DMS53 treated with DMSO at 0.1 percent for 48 hours (cell line): ENCODE data around the gene FBXW2.

Source experiments
- DNase-seq: peaks from one replicate; lab custom pipeline; 2025; ENCODE audit not compliant: unreplicated experiment; lab: John Stamatoyannopoulos, UW

FBXW2 gene

DNA sequence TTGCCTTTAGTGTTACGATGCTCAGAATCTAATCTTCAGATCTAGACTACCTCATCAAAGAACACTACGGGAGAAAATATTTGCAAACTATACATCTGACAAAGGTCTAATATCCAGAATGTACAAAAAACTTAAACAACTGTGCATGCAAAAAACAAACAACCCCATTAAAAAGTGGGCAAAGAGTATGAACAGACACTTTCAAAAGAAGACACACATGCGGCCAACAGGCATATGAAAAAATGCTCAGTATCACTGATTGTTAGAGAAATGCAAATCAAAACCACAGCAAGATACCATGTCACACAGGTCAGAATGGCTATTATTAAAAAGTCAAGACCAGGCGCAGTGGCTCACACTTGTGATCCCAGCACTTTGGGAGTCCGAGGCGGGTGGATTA, 47.9 kb downstream of the FBXW2 start:
- DNase-seq: no peak

DNA sequence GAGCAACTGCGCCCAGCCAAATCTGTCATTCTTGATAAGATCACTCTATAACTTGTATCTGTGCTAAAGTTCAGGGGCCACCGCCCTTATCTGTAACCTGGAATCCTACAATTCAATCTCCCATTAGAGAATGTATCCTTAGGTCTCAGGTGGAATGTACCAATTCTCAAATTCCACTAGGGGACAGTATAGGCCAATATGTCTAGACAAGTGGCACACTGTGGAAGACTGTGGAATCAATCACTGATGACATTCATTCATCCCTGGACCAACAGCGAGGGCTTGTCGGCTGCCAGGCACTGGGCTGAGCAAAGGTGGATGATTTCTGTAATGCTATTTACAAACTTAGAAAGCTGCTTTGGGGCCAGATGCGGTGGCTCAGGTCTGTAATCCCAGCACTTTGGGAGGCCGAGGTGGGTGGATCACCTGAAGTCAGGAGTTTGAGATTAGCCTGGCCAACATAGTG, 50.2 kb downstream of the FBXW2 start:
- DNase-seq: peak; percentile 47

DNA sequence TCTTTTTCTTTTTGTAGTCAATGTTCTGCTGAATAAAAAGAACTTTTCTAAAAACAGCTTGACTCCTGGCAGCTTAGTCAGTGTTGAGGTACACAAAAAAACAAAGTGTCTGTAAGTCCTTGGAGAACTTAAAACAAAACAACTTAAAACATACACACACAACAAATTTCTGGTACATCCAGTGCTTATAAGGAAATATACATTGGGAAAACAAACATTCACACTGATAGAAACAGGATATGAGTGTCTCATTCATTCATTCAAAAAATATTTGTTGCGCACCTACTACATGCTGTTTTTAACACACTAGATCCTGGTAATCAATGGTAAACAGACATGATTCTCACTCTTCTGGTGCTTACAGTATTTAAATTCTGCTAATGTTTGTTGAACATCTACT, 51.5 kb downstream of the FBXW2 start:
- no peak for DNase-seq

DNA sequence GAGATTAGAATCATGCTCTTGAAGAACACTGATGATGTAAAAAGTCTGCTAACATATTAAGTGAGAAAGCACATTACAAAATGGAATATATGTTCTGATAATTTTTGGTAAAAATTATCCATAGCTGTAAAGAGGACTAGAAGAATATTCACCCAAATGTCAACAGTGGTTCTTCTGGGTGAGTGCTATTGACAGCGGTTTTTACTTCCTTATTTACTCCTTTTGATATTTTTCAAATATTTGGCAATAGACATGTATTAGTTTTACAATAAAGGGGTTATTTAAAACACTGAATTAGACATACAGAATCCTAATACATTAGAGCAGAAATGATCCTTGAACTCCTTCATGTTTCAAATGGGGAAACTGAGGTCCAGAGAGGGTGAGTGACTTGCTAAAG, 52.0 kb downstream of the FBXW2 start:
- DNase-seq: no peak

DNA sequence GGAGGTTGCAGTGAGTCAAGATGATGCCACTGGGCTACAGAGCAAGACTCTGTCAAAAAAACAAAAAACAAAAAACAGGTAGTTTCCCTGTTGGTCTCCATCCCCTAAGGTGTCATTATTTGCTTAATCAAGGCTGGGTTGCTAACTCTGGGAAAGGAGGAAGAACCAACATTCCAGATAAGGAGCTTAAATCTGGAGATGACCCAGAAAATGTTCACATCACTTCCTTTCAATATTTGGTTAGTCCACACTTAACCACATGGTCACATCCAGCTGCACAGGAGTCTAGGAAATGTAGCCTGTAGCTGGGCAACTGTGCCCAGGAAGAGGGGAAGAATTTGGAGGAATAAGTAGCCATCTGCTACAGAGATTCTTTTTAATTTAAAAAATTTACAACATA, 53.1 kb downstream of the FBXW2 start:
- DNase-seq: no peak

DNA sequence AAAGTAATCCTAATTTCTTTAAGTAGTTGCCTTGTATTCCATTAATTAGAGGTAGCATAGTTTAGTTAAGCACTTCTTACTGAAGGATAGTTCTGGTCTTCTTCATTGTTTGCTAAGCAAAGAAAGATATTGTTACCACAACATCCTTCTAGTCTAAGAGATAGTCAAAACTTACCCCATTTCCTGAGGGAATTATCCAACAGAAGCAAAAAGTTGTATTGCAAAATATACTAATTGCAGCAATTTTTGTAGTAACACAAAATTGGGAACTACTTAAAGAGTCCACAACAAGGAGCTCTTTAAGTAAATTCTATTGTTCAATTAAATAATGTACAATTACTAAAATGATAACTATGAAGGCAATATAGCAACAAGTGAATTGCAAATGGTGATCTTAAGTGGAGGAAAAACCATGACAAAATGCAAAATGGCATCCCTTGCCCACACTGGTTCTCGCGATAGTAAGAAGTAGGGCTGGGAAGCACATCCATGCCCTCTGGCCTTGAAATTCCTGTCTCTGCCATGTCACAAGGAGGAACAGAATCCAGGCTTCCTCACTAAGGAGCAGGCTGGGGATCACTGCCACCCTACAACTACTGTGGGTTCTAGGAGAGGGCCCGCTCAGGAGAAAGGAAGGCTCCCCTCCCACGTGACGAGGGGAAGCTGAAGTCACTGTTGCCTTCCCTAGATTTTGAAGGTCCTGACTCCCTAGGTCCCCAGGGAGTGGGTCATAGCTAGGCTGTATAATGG, 55.6 kb downstream of the FBXW2 start:
- DNase-seq: no peak

DNA sequence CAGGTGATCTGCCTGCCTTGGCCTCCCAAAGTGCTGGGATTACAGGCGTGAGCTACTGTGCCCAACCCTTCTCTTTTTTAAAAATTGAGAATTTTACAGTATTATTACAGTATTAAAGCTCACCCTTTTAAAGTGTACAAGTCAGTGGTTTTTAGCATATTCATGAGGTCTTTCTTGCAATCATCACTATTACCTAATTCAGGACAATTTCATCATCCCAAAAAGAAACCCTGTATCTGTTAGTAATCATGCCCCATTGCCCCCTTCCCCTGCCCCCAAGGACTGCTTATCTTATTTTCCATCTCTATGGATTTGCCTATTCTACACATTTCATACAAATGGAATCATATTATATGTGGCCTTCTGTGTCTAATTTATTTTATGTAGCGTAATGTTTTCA, 56.3 kb downstream of the FBXW2 start:
- no peak for DNase-seq

DNA sequence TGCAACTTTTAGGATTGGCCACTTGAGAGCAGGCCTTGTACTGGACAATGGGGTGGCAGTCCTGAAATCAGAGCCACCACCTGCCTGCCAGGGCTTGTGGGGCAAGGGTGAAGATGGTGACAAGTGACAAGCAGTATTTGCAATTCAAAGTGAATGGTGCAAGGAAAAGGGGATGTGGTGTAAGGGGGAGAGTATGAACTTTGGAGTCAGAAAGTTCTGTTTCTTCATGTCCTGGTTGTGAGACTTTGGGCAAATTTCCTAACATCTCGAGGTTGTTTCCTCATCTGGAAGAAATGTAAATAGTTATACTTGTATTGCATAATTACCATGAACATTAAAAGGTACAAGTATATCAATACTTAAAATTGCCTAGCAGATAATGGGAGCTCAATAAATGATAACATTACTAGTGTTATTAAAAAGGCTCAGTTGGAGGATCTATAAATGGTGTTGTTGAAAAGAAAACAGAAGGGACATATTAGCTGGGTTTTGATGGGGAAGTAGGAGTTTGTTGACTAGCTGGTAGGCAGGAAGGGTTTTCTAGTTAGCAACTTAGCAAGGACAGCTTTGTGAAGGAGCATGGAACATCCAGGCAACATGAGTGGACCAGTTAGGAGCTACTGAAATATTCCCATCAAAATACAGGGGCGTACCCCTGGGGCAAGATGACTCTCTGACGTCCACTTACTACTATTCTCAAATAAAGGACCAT, 57.6 kb downstream of the FBXW2 start:
- DNase-seq: no peak

DNA sequence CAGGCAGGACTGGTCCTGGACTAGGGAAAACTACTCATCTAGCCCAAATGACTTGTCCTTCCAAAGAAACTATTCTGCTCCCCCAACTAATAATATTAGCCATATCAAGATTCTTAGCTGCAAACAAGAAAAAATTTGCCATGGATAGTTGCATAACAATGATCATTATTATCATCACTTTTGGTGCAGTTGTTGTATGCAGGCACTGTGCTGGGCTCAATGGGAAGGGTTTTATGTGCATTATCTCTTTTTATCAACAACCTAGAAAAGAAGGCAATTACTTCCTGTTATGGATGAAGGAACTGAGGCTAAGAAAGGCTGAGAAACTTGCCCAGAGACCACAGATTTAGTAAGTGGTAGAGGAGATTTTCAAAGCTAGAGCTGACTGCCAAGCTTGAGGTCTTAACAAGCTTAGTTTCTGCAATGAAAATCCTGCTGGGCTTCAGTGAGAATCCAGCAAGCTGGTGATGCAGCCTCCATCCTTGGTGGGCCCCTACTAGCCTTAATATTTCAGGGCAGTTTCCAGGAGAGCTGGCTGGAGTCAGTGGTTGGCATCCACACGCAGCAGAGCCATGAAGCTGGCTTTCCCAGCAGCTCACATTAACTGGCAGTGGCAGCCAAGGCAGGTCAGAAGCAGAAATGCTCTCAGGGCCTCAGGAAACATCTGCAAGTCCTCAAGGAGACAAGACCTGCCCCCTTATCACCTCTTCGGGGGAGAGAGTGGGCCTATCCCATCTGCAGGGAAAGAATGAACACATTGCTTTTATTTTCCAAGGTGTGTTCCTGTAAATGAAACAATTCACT, 58.4 kb downstream of the FBXW2 start:
- no peak for DNase-seq

DNA sequence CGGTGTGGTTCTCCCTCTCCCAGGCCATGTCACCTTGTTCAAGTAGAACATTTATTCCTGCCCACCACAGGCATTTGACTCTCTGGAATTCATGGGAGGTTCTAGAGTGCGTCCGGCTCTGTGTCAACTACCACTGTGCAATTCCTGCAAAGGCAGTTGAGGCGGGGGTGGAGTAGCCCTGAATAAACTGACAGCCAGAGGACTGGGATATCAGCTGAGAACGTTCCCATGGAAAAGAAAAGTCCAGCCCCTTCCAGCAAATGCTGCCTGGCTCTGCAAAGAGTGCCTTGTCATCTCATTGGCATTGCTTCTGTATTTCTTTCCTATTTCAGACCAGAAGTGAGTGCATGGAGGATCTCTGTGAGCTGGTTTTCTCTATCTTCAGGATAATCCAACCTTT, 60.0 kb downstream of the FBXW2 start:
- DNase-seq: no peak

DNA sequence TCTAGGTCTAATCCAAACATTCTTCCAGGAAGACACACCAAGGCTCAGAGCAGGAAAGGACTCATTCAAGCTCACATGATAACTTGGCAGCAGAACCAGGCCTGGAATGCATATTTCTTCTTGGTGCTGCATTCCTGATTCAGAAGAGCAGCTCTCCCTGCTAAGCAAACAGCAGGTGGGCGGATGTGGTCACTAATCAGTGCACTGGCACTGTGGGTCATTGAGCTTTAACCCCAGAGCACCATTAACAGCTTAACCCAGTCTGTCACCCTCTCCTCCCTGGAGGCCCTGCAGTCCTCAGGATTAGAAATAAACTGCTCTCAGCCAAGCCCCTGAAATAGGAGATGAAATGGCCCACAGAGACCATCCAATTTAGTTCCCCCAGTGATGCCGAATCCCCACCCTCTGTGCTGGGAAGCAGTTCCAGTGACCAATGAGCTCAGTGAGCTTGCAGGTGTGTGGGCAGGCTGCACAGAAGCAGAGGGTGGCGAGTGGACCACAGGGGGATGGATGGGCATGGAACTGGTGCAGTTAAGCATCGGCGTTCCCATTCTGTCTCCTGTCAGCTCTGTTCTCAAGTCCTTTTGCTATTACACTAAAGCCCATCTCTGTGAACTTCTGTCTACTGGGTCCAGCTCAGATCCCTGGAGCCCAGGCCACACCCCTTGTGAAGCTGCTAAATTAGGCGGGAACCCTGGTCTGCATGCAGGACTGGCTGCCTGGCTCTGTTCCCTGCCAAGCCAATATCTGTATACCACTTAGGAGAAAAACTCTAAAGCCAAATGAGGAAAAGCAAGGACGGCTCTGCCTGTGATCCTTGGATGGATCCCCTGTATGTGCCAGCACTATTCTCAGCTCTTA, 62.3 kb downstream of the FBXW2 start:
- peak; percentile 85 for DNase-seq

DNA sequence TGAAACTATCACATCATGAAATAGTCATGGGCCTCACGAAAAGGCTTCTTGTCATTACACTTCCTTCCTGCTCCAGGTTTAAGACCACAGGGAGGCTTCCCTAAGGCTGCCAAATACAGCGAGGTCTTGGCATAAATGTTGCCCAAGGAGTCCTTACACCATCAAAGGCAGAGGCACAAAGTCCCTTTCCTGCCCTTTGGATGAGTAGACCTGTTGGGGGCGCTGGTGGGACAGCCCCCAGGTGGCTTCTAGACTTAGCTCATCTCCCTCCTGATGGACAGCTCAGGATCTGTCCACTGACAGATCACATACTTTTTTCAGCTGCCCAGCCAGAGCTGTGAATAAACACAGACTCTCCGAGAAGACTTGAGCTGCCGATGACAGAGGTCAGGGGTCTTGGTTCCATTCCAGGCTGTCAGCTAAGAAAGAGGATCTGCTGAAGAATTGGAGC, 63.4 kb downstream of the FBXW2 start:
- DNase-seq: no peak

DNA sequence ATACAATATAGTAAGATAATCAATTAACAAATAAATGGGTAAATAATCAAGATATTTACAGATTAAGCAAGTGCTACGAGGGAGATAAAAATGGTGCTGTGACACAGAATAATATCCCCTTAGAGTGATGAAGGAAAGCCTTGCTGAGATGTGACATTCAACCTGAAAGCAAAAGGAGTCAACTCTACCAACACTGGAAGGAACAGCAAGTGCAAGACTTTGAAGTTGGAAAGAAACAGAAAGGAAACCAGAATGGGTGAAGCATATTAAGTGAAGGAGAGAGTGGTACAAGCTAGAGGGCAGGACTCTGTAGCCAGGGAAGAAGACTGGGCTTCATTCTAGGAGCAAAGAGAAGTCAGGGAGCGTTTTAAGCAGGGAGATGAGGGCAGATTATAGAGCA, 66.7 kb downstream of the FBXW2 start:
- no peak for DNase-seq

DNA sequence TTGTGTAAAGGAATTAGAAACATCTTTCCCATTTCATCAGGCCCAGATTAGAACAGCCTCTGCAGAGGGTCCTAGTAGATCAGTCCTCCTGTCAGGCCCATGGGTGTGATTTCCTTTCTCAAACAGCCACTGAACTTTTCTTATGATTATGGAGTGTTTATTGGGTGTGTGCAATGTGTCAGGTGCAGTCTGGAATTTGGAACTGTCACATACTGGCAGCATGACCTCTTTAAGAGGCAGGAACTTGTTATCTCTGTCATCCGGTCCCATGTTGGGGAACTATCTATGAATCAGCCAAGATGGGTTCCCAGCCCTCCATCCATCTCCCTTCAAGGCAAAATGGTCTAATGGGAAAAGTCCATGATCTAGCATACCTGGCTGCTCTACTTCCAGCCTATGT, 67.3 kb downstream of the FBXW2 start:
- DNase-seq: no peak

DNA sequence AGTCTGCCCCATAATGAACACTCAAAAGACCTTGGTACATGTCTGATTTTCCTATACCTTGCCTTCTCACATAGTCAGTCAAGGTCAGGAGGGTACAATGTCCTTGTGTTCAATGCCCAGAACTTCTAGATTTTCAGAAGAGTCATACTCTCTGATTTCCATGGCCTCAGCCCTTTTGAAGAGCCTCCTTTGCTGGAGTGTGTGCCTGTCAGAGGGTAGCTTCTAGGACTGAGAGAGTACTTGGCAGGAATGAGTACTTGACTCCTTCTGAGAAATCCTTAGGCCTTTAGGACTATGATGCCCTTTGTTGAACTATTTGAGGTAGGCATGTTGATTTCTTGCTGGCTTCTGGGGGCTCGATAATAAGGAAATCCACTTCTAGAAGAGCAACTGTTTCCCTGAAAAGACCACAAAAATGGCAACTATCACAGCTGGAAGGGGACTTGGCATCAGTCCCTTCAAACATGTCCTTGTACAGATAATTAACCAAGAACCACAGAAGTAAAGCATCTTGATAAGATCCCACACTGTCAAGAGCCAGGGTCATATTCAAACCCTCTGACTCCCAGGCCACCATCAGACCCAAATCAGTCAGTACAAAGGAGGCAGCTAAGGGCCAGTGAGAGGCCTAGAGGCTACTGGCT, 68.3 kb downstream of the FBXW2 start:
- no peak for DNase-seq

DNA sequence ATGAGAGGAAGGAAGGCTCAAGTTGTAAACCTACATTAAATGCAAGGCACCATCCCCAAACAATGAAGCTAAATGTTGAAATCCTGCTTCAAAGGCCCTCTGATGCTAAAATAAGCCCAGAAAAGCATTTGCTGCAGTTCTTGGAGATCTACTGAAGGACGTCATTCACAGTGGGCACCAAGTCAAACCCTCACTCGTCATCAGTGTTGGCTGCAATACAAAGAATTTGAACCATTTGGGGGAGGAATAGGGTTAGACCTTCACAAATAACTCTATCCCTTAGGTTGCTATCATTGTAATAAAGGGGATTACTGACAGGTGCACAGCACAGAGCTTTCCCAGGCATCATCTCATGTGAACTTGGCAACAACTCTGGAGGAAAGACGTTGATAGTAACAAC, 69.7 kb downstream of the FBXW2 start:
- no peak for DNase-seq

DNA sequence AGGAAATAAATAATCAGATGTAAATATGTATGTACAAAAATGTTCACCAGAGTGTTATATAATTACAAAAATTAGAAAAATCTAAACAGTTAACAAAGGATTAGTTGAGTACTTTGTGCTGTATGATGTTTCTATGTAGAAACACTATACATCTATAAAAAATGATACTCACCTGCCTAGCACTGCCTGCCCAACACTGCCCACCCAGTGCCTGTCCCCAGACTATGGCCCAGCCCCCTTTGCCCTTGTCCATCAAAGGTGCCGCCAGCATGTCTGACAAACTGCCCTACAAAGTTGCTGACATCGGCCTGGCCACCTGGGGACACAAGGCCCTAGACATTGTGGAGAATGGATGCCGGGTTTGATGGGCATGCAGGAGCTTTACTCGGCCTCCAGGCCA, 72.8 kb downstream of the FBXW2 start:
- DNase-seq: no peak

DNA sequence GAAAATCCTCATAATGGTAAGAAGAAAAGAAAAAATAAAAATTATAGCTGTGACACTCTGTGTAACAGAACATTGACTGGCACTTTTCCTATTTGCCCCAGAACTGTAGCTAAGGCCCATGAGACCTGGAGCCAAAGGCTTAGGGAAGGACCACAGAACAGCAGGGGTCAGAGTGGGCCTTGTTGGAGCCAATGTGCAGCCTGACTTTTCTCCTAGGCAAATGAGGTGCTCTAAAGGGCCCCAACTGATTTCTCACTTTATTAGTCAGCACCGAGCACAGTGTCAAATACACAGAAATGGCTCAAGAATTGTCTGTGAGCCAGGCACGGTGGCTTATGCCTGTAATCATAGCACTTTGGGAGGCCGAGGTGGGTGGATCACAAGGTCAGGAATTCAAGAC, 74.9 kb downstream of the FBXW2 start:
- no peak for DNase-seq

DNA sequence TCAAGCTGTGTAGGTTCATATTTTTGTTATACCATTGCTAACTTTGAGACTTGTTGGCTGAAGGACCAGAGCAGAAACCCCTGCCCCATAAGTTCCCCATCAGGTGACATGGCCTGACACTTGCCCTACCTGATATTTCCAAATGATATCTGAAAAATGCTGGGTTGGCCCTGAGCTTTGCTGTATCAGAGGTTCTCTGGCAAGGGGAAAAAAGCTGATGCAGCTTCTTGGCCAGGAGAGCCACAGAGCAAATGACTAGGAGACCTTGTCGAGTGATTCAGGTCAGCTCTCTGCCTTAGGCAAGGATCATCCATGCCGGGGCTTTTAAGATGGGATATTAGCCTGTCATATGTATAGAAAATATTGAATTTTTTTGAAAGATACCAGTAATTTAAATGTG, 76.0 kb downstream of the FBXW2 start:
- DNase-seq: no peak

DNA sequence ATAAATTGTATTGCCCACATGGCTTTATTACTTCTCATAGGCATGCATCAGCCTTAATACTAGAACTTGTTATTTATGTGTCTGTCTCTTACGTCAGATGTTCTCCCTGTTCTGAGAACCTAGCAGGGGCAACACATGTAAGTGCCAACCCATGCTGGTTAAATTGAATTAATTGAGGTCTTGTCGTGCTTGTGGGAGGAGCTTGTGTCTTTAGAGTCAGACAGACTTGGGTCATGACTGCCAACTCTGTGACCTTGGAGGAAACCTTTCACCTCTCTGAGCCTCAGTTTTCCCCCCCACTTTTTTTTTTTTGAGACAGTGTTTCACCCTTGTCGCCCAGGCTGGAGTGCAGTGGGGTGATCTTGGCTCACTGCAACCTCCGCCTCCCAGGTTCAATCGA, 76.7 kb downstream of the FBXW2 start:
- no peak for DNase-seq
